Colonic mucosa (tissue), 4 donors: ENCODE results near the gene DMXL1. TPM values are rescaled to one million over a fixed set of nuclear protein-coding genes. Genes with fewer than 3 reads are reported as not detected.

Source experiments
- DNase-seq: peaks from one replicate; pipeline ENCODE4 v3.0.0-alpha.2; 2020
- H3K27ac ChIP-seq: fragments of 200-600 bp; one replicate; pipeline ENCODE4 v1.8.0; 2021
- H3K27me3 ChIP-seq: fragments of 200-600 bp; one replicate; pipeline ENCODE4 v1.8.0; 2021
- H3K36me3 ChIP-seq: fragments of 200-600 bp; one replicate; pipeline ENCODE4 v1.8.0; 2021
- H3K4me1 ChIP-seq: fragments of 200-600 bp; one replicate; pipeline ENCODE4 v1.8.0; 2021; ENCODE audit warnings: mild to moderate bottlenecking
- H3K4me3 ChIP-seq: fragments of 200-600 bp; one replicate; pipeline ENCODE4 v1.8.0; 2021
- H3K9ac ChIP-seq, 2 donors: one replicate each; pipeline ENCODE4 v1.7.0; 2013; ENCODE audit warnings: control low read depth in 2 of 2, low read depth in 2 of 2, low read length in 2 of 2
- H3K9me3 ChIP-seq: fragments of 200-600 bp; one replicate; pipeline ENCODE4 v1.8.0; 2021
- CTCF ChIP-seq: fragments of 200-600 bp; IDR thresholded peaks from one replicate; pipeline ENCODE4 v1.8.0; 2022; ENCODE audit warnings: antibody characterized with exemption, mild to moderate bottlenecking
- intact Hi-C: fragments of 100-400 bp; cut with DNase I; formaldehyde crosslinking; loops from one replicate; pipeline ENCODE4 v1.14.1; 2022
- total RNA-seq, 2 donors: library from RNA; stranded (reverse); fragmentation: NEBNext Ultra II Directional in 1 of 2; extraction: Animal tissue kit (Norgen Biotek cat#: 25700) in 1 of 2; gene quantifications; one replicate each; pipeline ENCODE4 v1.2.1, GENCODE V29; 2021
- donor health status: healthy.
- donor health status: DM: no; HTN: no; CAD: no.
- donor health status: DM: no; HTN: no; CAD: no.

Gene DMXL1
- total RNA-seq, 2 donors from 2014 or later = 28.7 to 38.3 TPM

DNA sequence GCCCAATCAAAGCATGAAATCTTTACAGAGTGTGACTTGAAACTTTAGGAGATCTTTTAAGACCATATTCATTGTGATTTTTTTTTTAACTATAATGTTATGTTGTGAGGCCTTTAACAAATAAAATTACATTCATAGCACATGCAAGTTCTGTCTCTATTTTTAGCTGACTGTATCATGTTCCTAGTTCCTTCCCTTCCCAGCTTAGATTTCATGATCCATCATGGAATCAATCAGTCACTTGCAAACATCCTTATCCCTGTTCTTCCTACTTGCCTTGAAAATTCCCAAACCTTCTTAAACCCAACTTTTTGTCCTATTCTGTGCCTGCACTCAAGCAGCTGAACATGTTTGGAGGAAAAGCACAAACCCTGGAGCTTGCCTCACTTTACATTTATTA is 141.8 kb downstream of the DMXL1 start:
- no peak overlapping the region for H3K4me3 ChIP-seq
- H3K27ac ChIP-seq = no peak overlapping the region
- intact Hi-C loops = no loop called here
- no peaks in the 10 kb centered on the region for H3K9me3 ChIP-seq
- H3K9ac ChIP-seq = no peak overlapping the region
- H3K27me3 ChIP-seq = no peaks in the 10 kb centered on the region
- no peak for TF ChIP-seq CTCF
- H3K4me1 ChIP-seq = no peaks in the 10 kb centered on the region
- DNase-seq = no peak
- H3K36me3 ChIP-seq = no peaks in the 10 kb centered on the region

DNA sequence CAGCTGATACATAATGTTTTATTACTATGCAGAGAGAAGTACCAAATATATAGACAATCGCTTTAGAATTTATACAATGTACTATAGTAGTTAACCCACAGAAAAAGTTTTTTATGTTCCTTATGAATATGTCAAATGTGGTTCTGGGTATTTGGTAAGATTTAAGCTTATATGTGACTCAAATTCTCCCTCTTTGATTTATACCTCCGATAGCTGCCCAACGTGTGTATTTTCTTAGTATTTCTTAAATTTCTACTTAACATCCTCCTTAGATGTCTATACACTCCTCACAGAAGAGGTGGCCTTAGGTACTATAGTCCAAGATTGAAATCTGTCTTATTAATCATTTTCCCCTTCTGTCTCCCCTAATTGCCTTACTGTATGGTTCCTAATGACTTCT is 146.3 kb downstream of the DMXL1 start:
- H3K4me1 ChIP-seq = no peaks in the 10 kb centered on the region
- DNase-seq = no peak
- no peaks in the 10 kb centered on the region for H3K9me3 ChIP-seq
- H3K27me3 ChIP-seq = no peaks in the 10 kb centered on the region
- H3K36me3 ChIP-seq = no peaks in the 10 kb centered on the region
- H3K27ac ChIP-seq = no peak overlapping the region
- no peak overlapping the region for H3K4me3 ChIP-seq
- intact Hi-C loops = no loop called here
- H3K9ac ChIP-seq = no peak overlapping the region
- no peak for TF ChIP-seq CTCF

- Histone ChIP-seq H3K27me3 (no peaks in the 10 kb centered on the region), H3K9me3 (no peaks in the 10 kb centered on the region), H3K27ac (no peak overlapping the region), H3K4me1 (no peaks in the 10 kb centered on the region), H3K36me3 (no peaks in the 10 kb centered on the region), H3K4me3 (no peak overlapping the region), H3K9ac (no peak overlapping the region)
- no peak for DNase-seq
- intact Hi-C loops = no loop called here
- TF ChIP-seq CTCF = no peak
Observed at GRCh38 chr5:119218830-119219782, 148.2 kb downstream of the DMXL1 start.

DNA sequence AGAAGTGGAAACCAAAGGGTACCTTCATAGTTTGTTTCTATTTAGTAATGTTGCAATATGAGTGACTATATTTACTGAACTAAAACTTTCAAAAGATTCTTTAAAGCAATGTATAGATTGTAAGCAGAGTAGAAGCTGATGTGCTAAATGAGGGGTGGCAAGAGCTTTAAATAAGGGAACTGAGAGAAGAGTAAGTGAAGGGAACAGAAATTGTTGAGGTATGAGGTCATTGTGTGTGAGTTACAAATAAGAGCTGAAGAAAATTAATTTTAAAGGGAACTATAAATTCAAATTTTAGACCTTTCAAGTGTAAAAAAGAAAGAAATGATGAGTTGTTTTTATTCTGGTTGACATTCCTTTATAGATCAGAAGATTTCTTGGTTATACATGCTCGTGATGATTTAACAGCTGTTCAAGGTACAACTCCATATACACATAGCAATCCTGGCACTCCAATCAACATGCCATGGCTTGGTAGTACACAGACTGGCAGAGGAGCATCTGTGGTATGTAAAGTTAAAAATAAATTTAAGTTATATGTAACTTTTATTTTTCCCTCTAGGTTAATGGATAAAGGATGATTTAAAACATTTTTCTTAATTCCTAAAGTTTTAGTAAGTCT is 149.8 kb downstream of the DMXL1 start:
- H3K4me3 ChIP-seq = no peak overlapping the region
- no peaks in the 10 kb centered on the region for H3K27me3 ChIP-seq
- no peak overlapping the region for H3K27ac ChIP-seq
- H3K9me3 ChIP-seq = no peaks in the 10 kb centered on the region
- H3K4me1 ChIP-seq = no peaks in the 10 kb centered on the region
- no peak for TF ChIP-seq CTCF
- intact Hi-C loops = no loop called here
- no peaks in the 10 kb centered on the region for H3K36me3 ChIP-seq
- no peak for DNase-seq
- H3K9ac ChIP-seq = no peak overlapping the region

GRCh38 chr5:119221330-119221729 is 150.4 kb downstream of the DMXL1 start:
- no peak for DNase-seq
- no peak overlapping the region for H3K4me3 ChIP-seq
- H3K4me1 ChIP-seq = no peaks in the 10 kb centered on the region
- H3K9ac ChIP-seq = no peak overlapping the region
- no peaks in the 10 kb centered on the region for H3K36me3 ChIP-seq
- intact Hi-C loops = no loop called here
- H3K27me3 ChIP-seq = no peaks in the 10 kb centered on the region
- TF ChIP-seq CTCF = no peak
- H3K27ac ChIP-seq = no peak overlapping the region
- no peaks in the 10 kb centered on the region for H3K9me3 ChIP-seq
